HUDEP-2 (cell line): ENCODE data around the gene KRT17.
"Not testable (repeated sequence)": the region's sequence is repeated elsewhere in the genome, so short reads cannot be mapped to it uniquely, and the experiment has no call there.

Experiments used
- DNase-seq, 76 experiments: peaks; one replicate each; lab custom pipeline; 2025; ENCODE audit not compliant: unreplicated experiment in 76 of 76; lab: John Stamatoyannopoulos, UW

Gene KRT17

GRCh38 chr17:41622340-41623183 is 1.8 kb downstream of the KRT17 start:
- not testable (repeated sequence) for DNase-seq

GRCh38 chr17:41621916-41622315 is 2.5 kb downstream of the KRT17 start:
- no peak for DNase-seq

GRCh38 chr17:41621435-41621817 is 2.9 kb downstream of the KRT17 start:
- not testable (repeated sequence) for DNase-seq

- DNase-seq, result no peak
Measured at GRCh38 chr17:41620583-41621434, 3.6 kb downstream of the KRT17 start.

GRCh38 chr17:41619927-41620582 is 4.3 kb downstream of the KRT17 start:
- not testable (repeated sequence) for DNase-seq

GRCh38 chr17:41619036-41619926 is 5.1 kb downstream of the KRT17 start:
- DNase-seq, result no peak

GRCh38 chr17:41618341-41619035 is 5.9 kb downstream of the KRT17 start:
- DNase-seq, result no peak

- no peak for DNase-seq
Measured at GRCh38 chr17:41617698-41618097, 6.7 kb downstream of the KRT17 start.

GRCh38 chr17:41617136-41617535 is 7.2 kb downstream of the KRT17 start:
- DNase-seq, result no peak

GRCh38 chr17:41616486-41616885 is 7.9 kb downstream of the KRT17 start:
- DNase-seq, result not testable (repeated sequence)

- no peak for DNase-seq
Measured at GRCh38 chr17:41615454-41615853, 8.9 kb downstream of the KRT17 start.

- not testable (repeated sequence) for DNase-seq
Measured at GRCh38 chr17:41614767-41615166, 9.6 kb downstream of the KRT17 start.

GRCh38 chr17:41614098-41614497 is 10.3 kb downstream of the KRT17 start:
- no peak for DNase-seq

GRCh38 chr17:41613277-41614082 is 10.9 kb downstream of the KRT17 start:
- no peak for DNase-seq

GRCh38 chr17:41612376-41613160 is 11.8 kb downstream of the KRT17 start, which contains the start of gene KRT16:
KRT16 (minus strand) TSS chr17:41612767; CDS start chr17:41612688, 79 bp downstream.
- not testable (repeated sequence) for DNase-seq

GRCh38 chr17:41610965-41611640 is 13.3 kb downstream of the KRT17 start:
- DNase-seq, result no peak

- not testable (repeated sequence) for DNase-seq
Measured at GRCh38 chr17:41610061-41610517, 14.3 kb downstream of the KRT17 start.
